ENCODE data around the gene HPSE2.

Gene HPSE2

DNA sequence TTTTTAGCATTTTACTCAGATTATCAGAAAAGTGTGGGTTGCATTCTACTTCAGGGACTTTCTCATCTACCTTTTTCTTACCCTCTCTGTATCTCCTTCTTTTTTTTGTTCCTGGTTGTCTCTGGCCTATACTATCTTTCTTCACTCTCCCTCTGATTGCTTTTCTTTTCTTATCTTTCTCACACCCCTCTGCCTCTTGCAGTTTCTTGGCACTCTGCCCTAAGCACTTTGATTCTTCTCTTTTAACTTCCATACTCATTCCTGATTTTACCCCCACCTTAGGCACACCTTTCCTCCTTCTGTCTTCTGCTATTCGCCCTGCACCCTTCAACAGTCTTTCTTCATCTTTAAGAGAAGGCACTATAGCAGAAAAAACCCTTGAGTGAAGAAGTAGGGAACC, 696.1 kb downstream of the HPSE2 start:
- Histone ChIP-seq H3K4ac (ENCODE audit: low read depth, low read length) (no peak overlapping the region), H2AK5ac (ENCODE audit: low read length) (no peak overlapping the region), H4K8ac (ENCODE audit: low read depth, low read length) (no peak overlapping the region), H2BK120ac (ENCODE audit: low read depth, low read length) (no peak overlapping the region), H3K4me2 (ENCODE audit: low read length) (no peak overlapping the region), H4K5ac (ENCODE audit: low read length) (no peak overlapping the region), H3K18ac (ENCODE audit: low read length) (no peak overlapping the region), H3K9ac (ENCODE audit: low read length) (no peak overlapping the region), H3K27me3 (ENCODE audit: insufficient read depth, low read length, poor library complexity) (no peaks in the 10 kb centered on the region), H3K79me1 (ENCODE audit: low read length) (no peaks in the 10 kb centered on the region), H3K36me3 (ENCODE audit: control insufficient read depth, insufficient read depth, low read length) (no peaks in the 10 kb centered on the region), H2BK5ac (ENCODE audit: low read length) (no peak overlapping the region), H2BK15ac (replicated peaks; ENCODE audit: low read depth) (no peak overlapping the region), H3K4me1 (ENCODE audit: control insufficient read depth, low read depth, low read length) (no peaks in the 10 kb centered on the region), H3K23ac (ENCODE audit: low read length) (no peak overlapping the region), H3K56ac (ENCODE audit: low read length) (no peak overlapping the region), H3K79me2 (ENCODE audit: control insufficient read depth, insufficient read depth, low read length) (no peaks in the 10 kb centered on the region), H3K4me3 (ENCODE audit: low read length) (no peak overlapping the region), H3K27ac (ENCODE audit: low read depth, low read length) (no peak overlapping the region)
- DNase-seq, result no peak
- no CpG with 5 or more reads among the region's 1 CpG for WGBS (ENCODE audit: extremely low coverage, insufficient coverage, low lambda C conversion rate)

DNA sequence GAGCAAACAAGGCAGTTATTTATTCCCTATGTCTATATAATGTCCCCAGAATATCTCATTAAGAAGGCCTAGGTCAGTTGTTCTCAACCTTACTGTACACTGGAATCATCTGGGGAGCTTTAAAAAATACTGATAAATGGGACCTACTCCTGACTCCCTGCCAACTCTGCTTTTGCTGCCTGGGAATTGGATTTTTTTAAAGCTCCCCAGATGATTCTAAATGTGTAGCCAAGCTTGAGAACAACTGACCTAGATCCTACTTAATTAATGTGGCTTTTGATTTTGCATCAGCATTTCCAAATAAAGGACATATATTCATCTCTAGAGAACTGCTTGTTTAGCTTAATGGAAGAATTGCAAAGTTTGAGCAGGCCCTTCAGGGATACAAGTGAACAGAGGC, 697.2 kb downstream of the HPSE2 start:
- Histone ChIP-seq H3K36me3 (ENCODE audit: control insufficient read depth, insufficient read depth, low read length) (no peaks in the 10 kb centered on the region), H4K5ac (ENCODE audit: low read length) (no peak overlapping the region), H2BK5ac (ENCODE audit: low read length) (no peak overlapping the region), H3K9ac (ENCODE audit: low read length) (no peak overlapping the region), H3K18ac (ENCODE audit: low read length) (no peak overlapping the region), H3K4me2 (ENCODE audit: low read length) (no peak overlapping the region), H2AK5ac (ENCODE audit: low read length) (no peak overlapping the region), H4K8ac (ENCODE audit: low read depth, low read length) (no peak overlapping the region), H2BK15ac (replicated peaks; ENCODE audit: low read depth) (no peak overlapping the region), H3K4ac (ENCODE audit: low read depth, low read length) (no peak overlapping the region), H3K27me3 (ENCODE audit: insufficient read depth, low read length, poor library complexity) (no peaks in the 10 kb centered on the region), H2BK120ac (ENCODE audit: low read depth, low read length) (no peak overlapping the region), H3K23ac (ENCODE audit: low read length) (no peak overlapping the region), H3K79me1 (ENCODE audit: low read length) (no peaks in the 10 kb centered on the region), H3K4me1 (ENCODE audit: control insufficient read depth, low read depth, low read length) (no peaks in the 10 kb centered on the region), H3K27ac (ENCODE audit: low read depth, low read length) (no peak overlapping the region), H3K4me3 (ENCODE audit: low read length) (no peak overlapping the region), H3K56ac (ENCODE audit: low read length) (no peak overlapping the region), H3K79me2 (ENCODE audit: control insufficient read depth, insufficient read depth, low read length) (no peaks in the 10 kb centered on the region)
- DNase-seq, result no peak

DNA sequence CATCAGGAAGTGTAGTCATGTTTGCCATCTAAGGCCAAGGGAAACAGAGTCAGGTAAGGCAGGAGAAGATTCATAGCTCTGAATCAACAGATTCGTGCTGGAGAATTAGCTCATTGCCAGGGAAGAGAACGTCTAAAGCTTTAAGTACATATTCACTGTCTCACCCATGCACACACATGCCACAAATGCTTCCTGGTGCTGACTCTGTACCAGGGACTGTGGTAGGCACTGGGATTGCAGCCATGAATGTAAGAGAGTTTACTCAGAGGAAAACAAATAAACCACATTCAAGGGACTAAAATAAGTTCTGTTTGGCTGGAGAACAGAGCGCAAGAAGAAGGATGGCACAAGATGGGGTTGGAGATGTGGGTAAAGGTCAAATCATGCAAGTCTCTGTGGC, 699.1 kb downstream of the HPSE2 start:
- H2AK5ac ChIP-seq (ENCODE audit: low read length), result no peak overlapping the region
- H3K4me1 ChIP-seq (ENCODE audit: control insufficient read depth, low read depth, low read length), result no peaks in the 10 kb centered on the region
- no peak overlapping the region for H4K5ac ChIP-seq (ENCODE audit: low read length)
- H3K27me3 ChIP-seq (ENCODE audit: insufficient read depth, low read length, poor library complexity), result no peaks in the 10 kb centered on the region
- H3K18ac ChIP-seq (ENCODE audit: low read length), result no peak overlapping the region
- no peak overlapping the region for H2BK15ac ChIP-seq (replicated peaks; ENCODE audit: low read depth)
- H3K9ac ChIP-seq (ENCODE audit: low read length), result no peak overlapping the region
- no peak overlapping the region for H4K8ac ChIP-seq (ENCODE audit: low read depth, low read length)
- no peak for DNase-seq
- H2BK5ac ChIP-seq (ENCODE audit: low read length), result no peak overlapping the region
- no peak overlapping the region for H3K27ac ChIP-seq (ENCODE audit: low read depth, low read length)
- no peaks in the 10 kb centered on the region for H3K79me2 ChIP-seq (ENCODE audit: control insufficient read depth, insufficient read depth, low read length)
- no peak overlapping the region for H3K23ac ChIP-seq (ENCODE audit: low read length)
- no peaks in the 10 kb centered on the region for H3K36me3 ChIP-seq (ENCODE audit: control insufficient read depth, insufficient read depth, low read length)
- WGBS (ENCODE audit: extremely low coverage, insufficient coverage, low lambda C conversion rate), result no CpG with 5 or more reads among the region's 3 CpGs
- no peak overlapping the region for H3K4me3 ChIP-seq (ENCODE audit: low read length)
- no peak overlapping the region for H3K56ac ChIP-seq (ENCODE audit: low read length)
- H3K4ac ChIP-seq (ENCODE audit: low read depth, low read length), result no peak overlapping the region
- no peaks in the 10 kb centered on the region for H3K79me1 ChIP-seq (ENCODE audit: low read length)
- no peak overlapping the region for H2BK120ac ChIP-seq (ENCODE audit: low read depth, low read length)
- H3K4me2 ChIP-seq (ENCODE audit: low read length), result no peak overlapping the region

DNA sequence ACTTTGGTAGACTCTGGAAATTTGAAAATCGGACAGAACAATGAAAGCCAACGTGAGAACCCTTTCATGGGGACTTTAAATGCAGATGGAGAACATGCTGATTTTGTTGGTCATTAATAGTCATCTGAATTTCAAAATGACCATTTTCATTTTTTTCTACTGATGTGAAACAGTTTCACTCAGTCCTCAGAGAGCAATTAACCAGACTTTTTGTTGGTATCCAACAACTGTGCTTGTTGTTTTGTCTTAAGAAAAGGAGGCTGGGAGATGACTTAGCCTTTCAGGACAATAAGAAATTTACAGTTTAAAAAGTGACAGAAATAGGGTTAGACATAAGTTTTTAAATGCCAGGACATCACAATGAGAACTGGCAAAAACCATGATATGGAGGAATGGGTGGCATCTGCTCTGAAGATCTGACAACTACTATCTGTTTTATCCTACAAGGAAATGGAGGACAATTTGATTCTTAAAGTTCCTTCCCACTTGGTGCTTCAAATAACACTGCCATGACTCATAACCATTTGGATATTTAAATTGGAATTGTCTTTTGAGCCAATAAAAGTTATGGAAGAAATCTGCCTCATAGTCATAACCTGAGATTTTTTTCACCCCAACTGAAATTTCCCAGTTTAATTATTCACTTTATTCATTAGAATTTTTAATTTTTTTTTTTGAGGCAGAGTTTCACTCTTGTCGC, 701.8 kb downstream of the HPSE2 start:
- no CpG with 5 or more reads among the region's 3 CpGs for WGBS (ENCODE audit: extremely low coverage, insufficient coverage, low lambda C conversion rate)
- Histone ChIP-seq H3K4me3 (ENCODE audit: low read length) (no peak overlapping the region), H3K18ac (ENCODE audit: low read length) (no peak overlapping the region), H3K79me1 (ENCODE audit: low read length) (no peaks in the 10 kb centered on the region), H3K36me3 (ENCODE audit: control insufficient read depth, insufficient read depth, low read length) (no peaks in the 10 kb centered on the region), H2BK15ac (replicated peaks; ENCODE audit: low read depth) (peak overlapping the region; percentile 80), H2BK120ac (ENCODE audit: low read depth, low read length) (no peak overlapping the region), H2AK5ac (ENCODE audit: low read length) (no peak overlapping the region), H2BK5ac (ENCODE audit: low read length) (no peak overlapping the region), H3K4me2 (ENCODE audit: low read length) (no peak overlapping the region), H3K9ac (ENCODE audit: low read length) (no peak overlapping the region), H4K8ac (ENCODE audit: low read depth, low read length) (no peak overlapping the region), H4K5ac (ENCODE audit: low read length) (no peak overlapping the region), H3K27me3 (ENCODE audit: insufficient read depth, low read length, poor library complexity) (no peaks in the 10 kb centered on the region), H3K56ac (ENCODE audit: low read length) (no peak overlapping the region), H3K23ac (ENCODE audit: low read length) (no peak overlapping the region), H3K27ac (ENCODE audit: low read depth, low read length) (no peak overlapping the region), H3K79me2 (ENCODE audit: control insufficient read depth, insufficient read depth, low read length) (no peaks in the 10 kb centered on the region), H3K4ac (ENCODE audit: low read depth, low read length) (no peak overlapping the region), H3K4me1 (ENCODE audit: control insufficient read depth, low read depth, low read length) (peaks cover 4% of the 10 kb centered on the region)
- no peak for DNase-seq

DNA sequence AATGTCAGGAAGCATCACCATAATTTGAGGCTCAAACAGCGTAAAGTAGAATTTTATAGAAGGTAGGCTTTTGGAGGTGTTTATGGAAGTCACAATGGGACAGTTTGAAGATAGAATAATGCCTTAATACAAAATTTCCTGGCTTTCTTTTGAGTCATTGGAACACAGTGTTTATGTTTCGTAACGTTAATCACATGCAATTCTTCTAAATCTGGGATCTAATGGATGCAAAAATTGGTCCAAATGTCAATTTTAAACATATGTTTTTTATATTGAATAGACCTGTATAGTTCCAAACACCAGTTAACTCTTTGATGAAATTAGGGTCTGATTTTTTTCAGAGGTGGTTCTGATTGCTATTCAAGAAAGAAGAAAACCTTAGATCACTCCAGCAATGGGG, 702.4 kb downstream of the HPSE2 start:
- Histone ChIP-seq H3K4me1 (ENCODE audit: control insufficient read depth, low read depth, low read length) (peaks cover 4% of the 10 kb centered on the region), H4K5ac (ENCODE audit: low read length) (no peak overlapping the region), H3K79me2 (ENCODE audit: control insufficient read depth, insufficient read depth, low read length) (no peaks in the 10 kb centered on the region), H4K8ac (ENCODE audit: low read depth, low read length) (no peak overlapping the region), H3K56ac (ENCODE audit: low read length) (no peak overlapping the region), H3K4me2 (ENCODE audit: low read length) (no peak overlapping the region), H2BK120ac (ENCODE audit: low read depth, low read length) (no peak overlapping the region), H3K36me3 (ENCODE audit: control insufficient read depth, insufficient read depth, low read length) (no peaks in the 10 kb centered on the region), H3K27me3 (ENCODE audit: insufficient read depth, low read length, poor library complexity) (no peaks in the 10 kb centered on the region), H2BK15ac (replicated peaks; ENCODE audit: low read depth) (no peak overlapping the region), H3K79me1 (ENCODE audit: low read length) (no peaks in the 10 kb centered on the region), H3K27ac (ENCODE audit: low read depth, low read length) (no peak overlapping the region), H3K9ac (ENCODE audit: low read length) (no peak overlapping the region), H3K18ac (ENCODE audit: low read length) (no peak overlapping the region), H2AK5ac (ENCODE audit: low read length) (no peak overlapping the region), H2BK5ac (ENCODE audit: low read length) (no peak overlapping the region), H3K4me3 (ENCODE audit: low read length) (no peak overlapping the region), H3K23ac (ENCODE audit: low read length) (no peak overlapping the region), H3K4ac (ENCODE audit: low read depth, low read length) (no peak overlapping the region)
- WGBS (ENCODE audit: extremely low coverage, insufficient coverage, low lambda C conversion rate), result no CpG with 5 or more reads among the region's 3 CpGs
- no peak for DNase-seq

DNA sequence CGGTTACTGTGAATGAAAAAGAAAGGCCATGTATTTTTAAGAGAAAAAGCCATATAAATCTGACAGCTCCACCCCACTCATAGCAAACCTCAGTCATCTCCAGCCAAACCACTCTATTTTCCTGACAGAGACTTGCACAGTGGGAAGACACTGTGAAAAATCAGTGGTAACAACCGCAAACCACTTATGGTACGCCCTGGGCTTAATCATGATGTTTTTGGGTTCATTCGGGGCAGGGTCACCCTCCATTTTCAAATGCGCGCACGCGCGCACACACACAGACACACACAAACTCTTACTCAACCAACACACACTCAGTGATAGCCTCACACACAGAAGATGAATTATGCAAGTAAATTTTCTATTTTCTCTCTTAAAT, 706.9 kb downstream of the HPSE2 start:
- H4K8ac ChIP-seq (ENCODE audit: low read depth, low read length), result no peak overlapping the region
- WGBS (ENCODE audit: extremely low coverage, insufficient coverage, low lambda C conversion rate), result no CpG with 5 or more reads among the region's 9 CpGs
- no peaks in the 10 kb centered on the region for H3K36me3 ChIP-seq (ENCODE audit: control insufficient read depth, insufficient read depth, low read length)
- H4K5ac ChIP-seq (ENCODE audit: low read length), result no peak overlapping the region
- H3K79me1 ChIP-seq (ENCODE audit: low read length), result no peaks in the 10 kb centered on the region
- no peak overlapping the region for H2BK15ac ChIP-seq (replicated peaks; ENCODE audit: low read depth)
- no peak overlapping the region for H2BK5ac ChIP-seq (ENCODE audit: low read length)
- no peak overlapping the region for H3K4ac ChIP-seq (ENCODE audit: low read depth, low read length)
- no peak overlapping the region for H3K18ac ChIP-seq (ENCODE audit: low read length)
- no peak overlapping the region for H3K9ac ChIP-seq (ENCODE audit: low read length)
- DNase-seq, result no peak
- H3K4me1 ChIP-seq (ENCODE audit: control insufficient read depth, low read depth, low read length), result peaks cover 4% of the 10 kb centered on the region
- H3K27ac ChIP-seq (ENCODE audit: low read depth, low read length), result no peak overlapping the region
- H3K56ac ChIP-seq (ENCODE audit: low read length), result no peak overlapping the region
- no peak overlapping the region for H3K23ac ChIP-seq (ENCODE audit: low read length)
- H3K4me2 ChIP-seq (ENCODE audit: low read length), result no peak overlapping the region
- H3K27me3 ChIP-seq (ENCODE audit: insufficient read depth, low read length, poor library complexity), result no peaks in the 10 kb centered on the region
- H2BK120ac ChIP-seq (ENCODE audit: low read depth, low read length), result no peak overlapping the region
- H3K79me2 ChIP-seq (ENCODE audit: control insufficient read depth, insufficient read depth, low read length), result no peaks in the 10 kb centered on the region
- no peak overlapping the region for H2AK5ac ChIP-seq (ENCODE audit: low read length)
- H3K4me3 ChIP-seq (ENCODE audit: low read length), result no peak overlapping the region

Data from mesendoderm (in vitro differentiated cells).